K562 (cell line): ENCODE measurements around the gene PLEKHM3. TPM values are rescaled to one million over a fixed set of nuclear protein-coding genes. Genes with fewer than 3 reads are reported as not detected.

Source experiments
- ARID3B ChIP-seq: fragments of 250-450 bp; sonication (Bioruptor Pico); IDR thresholded peaks from 2 replicates; pipeline ENCODE4 v1.4.0; 2020; ENCODE audit warnings: borderline replicate concordance
- ARID4B ChIP-seq: sonication (generic); formaldehyde crosslinking; IDR thresholded peaks from 2 replicates; pipeline ENCODE4 v1.8.0; 2022; ENCODE audit warnings: mild to moderate bottlenecking, missing genetic modification reagents
- FOXK1 ChIP-seq: sonication (generic); formaldehyde crosslinking; IDR thresholded peaks from 2 replicates; pipeline ENCODE4 v1.8.0; 2022; ENCODE audit warnings: missing genetic modification reagents, mild to moderate bottlenecking, borderline replicate concordance
- GATA2 ChIP-seq: sonication (generic); formaldehyde crosslinking; IDR thresholded peaks from 2 replicates; pipeline ENCODE4 v1.4.0; 2020; ENCODE audit warnings: mild to moderate bottlenecking, missing genetic modification reagents
- GTF2F1 ChIP-seq: IDR thresholded peaks from 2 replicates; pipeline ENCODE4 v1.6.1; 2011; ENCODE audit warnings: low read depth, low read length, improper control_type of control experiment
- HNRNPK ChIP-seq: fragments of 200-400 bp; formaldehyde crosslinking; IDR thresholded peaks from one replicate; pipeline ENCODE4 v1.6.1; 2018; ENCODE audit warnings: mild to moderate bottlenecking, low read depth, low read length; ENCODE audit not compliant: poor library complexity, severe bottlenecking
- JUNB ChIP-seq: fragments of 450-650 bp; formaldehyde crosslinking; conservative IDR thresholded peaks from 2 replicates; pipeline ENCODE4 v1.4.0; 2020; ENCODE audit warnings: mild to moderate bottlenecking
- JUND ChIP-seq, 2 experiments: IDR thresholded peaks; 2 replicates in 1 of 2; 3 replicates in 1 of 2; pipeline ENCODE4 v1.6.1; 2011; ENCODE audit warnings: borderline replicate concordance in 2 of 2, low read depth in 2 of 2, low read length in 2 of 2, improper control_type of control experiment in 1 of 2, missing biosample characterization in 1 of 2, missing genetic modification characterization in 1 of 2, missing genetic modification reagents in 1 of 2
- LARP7 ChIP-seq: fragments of 450-650 bp; IDR thresholded peaks from 2 replicates; pipeline ENCODE4 v1.6.1; 2016
- PREB ChIP-seq: sonication (generic); formaldehyde crosslinking; IDR thresholded peaks from 2 replicates; pipeline ENCODE4 v1.8.1; 2023; ENCODE audit warnings: mild to moderate bottlenecking, missing genetic modification reagents
- RBM15 ChIP-seq: fragments of 200-400 bp; formaldehyde crosslinking; IDR thresholded peaks from 2 replicates; pipeline ENCODE4 v1.6.1; 2018; ENCODE audit warnings: mild to moderate bottlenecking, low read length, moderate library complexity; ENCODE audit not compliant: insufficient read depth
- SREBF1 ChIP-seq: fragments of 150-350 bp; IDR thresholded peaks from 2 replicates; pipeline ENCODE4 v1.6.1; 2014; ENCODE audit warnings: antibody characterized with exemption, low read depth, low read length, borderline replicate concordance
- TRIM28 ChIP-seq: fragments of 450-650 bp; IDR thresholded peaks from 2 replicates; pipeline ENCODE4 v1.6.1; 2017
- ZNF175 ChIP-seq: fragments of 200-800 bp; sonication (Bioruptor generic); IDR thresholded peaks from 2 replicates; pipeline ENCODE4 v1.6.1; 2016; ENCODE audit warnings: low read depth, mild to moderate bottlenecking, missing genetic modification characterization, missing compliant biosample characterization
- ZNF280A ChIP-seq: fragments of 450-650 bp; IDR thresholded peaks from 2 replicates; pipeline ENCODE4 v1.6.1; 2018; ENCODE audit warnings: mild to moderate bottlenecking, low read depth; ENCODE audit not compliant: partially characterized antibody
- ZNF408 ChIP-seq: fragments of 250-450 bp; sonication (Bioruptor Pico); IDR thresholded peaks from 2 replicates; pipeline ENCODE4 v1.4.0; 2020; ENCODE audit warnings: low read depth, mild to moderate bottlenecking, moderate library complexity
- ZNF512 ChIP-seq: IDR thresholded peaks from 2 replicates; pipeline ENCODE4 v1.6.1; 2016; ENCODE audit warnings: missing genetic modification characterization, missing compliant biosample characterization
- polyA plus RNA-seq, 8 experiments: library from polyadenylated mRNA; depleted of rRNA in 4 of 8; stranded (reverse) in 5 of 8; unstranded in 3 of 8; fragments of >200 nt; fragmentation: Nextera tagmentation in 2 of 8; fragmentation: Illumina TruSeq in 1 of 8; extraction: Ambion mirVana in 2 of 8; extraction: Trizol in 1 of 8; gene quantifications; 2 replicates each; pipeline versions ENCODE4 v1.2.1 to v1.2.3, GENCODE V29; 2011 to 2014; ENCODE audit warnings: inconsistent platforms in 1 of 8, missing spikeins in 1 of 8
- total RNA-seq, 7 experiments: library from RNA; depleted of rRNA in 6 of 7; stranded (reverse); fragments of >200 nt in 6 of 7; fragmentation: Illumina TruSeq in 2 of 7; extraction: Trizol in 2 of 7; gene quantifications; 2 replicates each; pipeline versions ENCODE4 v1.2.1 to v1.2.3, GENCODE V29; 2011 to 2021; ENCODE audit warnings: low replicate concordance in 1 of 7

PLEKHM3 gene
- total and polyA plus RNA-seq, 9 of the 15 experiments (the other 6 are each of a cell fraction or from before 2014, with no cell fraction given), result 0.24 to 1.6 (median 1.0) TPM

GRCh38 chr2:207772844-207773205 lies 252.5 kb downstream of the PLEKHM3 start (continued):
- TF ChIP-seq PREB (CRISPR knock-in tag) (no peak), JUNB (CRISPR knock-in tag) (no peak), RBM15 (no peak), HNRNPK (no peak), GATA2 (no peak), ARID3B (CRISPR knock-in tag) (no peak), LARP7 (no peak), GTF2F1 (no peak), TRIM28 (no peak), ZNF408 (CRISPR knock-in tag) (no peak), ZNF512 (tag) (no peak), ZNF280A (no peak), FOXK1 (CRISPR knock-in tag) (no peak), ARID4B (CRISPR knock-in tag) (no peak), ZNF175 (no peak), JUND (IDR thresholded peaks at IDR 0.05; ENCODE audit: borderline replicate concordance, low read depth, low read length) (no peak; the same call in 1 of the 2 replicates), JUND (tag; IDR thresholded peaks at IDR 0.05; ENCODE audit: borderline replicate concordance, low read depth, low read length) (no peak), SREBF1 (no peak)
